SK-N-SH treated with all-trans-retinoic acid at 6 μM for 48 hours (cell line): ENCODE measurements around the gene SEMA4C.

Experiments used
- ATAC-seq: fragments of 200-7000 bp; cut with Tn5 transposase; 3 replicates; pipeline ENCODE4 v1.9.1; 2020; ENCODE audit warnings: mild to moderate bottlenecking, moderate library complexity
- ARNTL ChIP-seq: fragments of 450-650 bp; formaldehyde crosslinking; IDR thresholded peaks from 2 replicates; pipeline ENCODE4 v1.5.0; 2020; ENCODE audit warnings: low read depth, mild to moderate bottlenecking, moderate library complexity, borderline replicate concordance
- BACH2 ChIP-seq: fragments of 250-450 bp; sonication (Bioruptor Pico); IDR thresholded peaks from 2 replicates; pipeline ENCODE4 v1.9.0; 2021; ENCODE audit warnings: mild to moderate bottlenecking, borderline replicate concordance
- CSDC2 ChIP-seq: fragments of 250-450 bp; sonication (Bioruptor Pico); IDR thresholded peaks from 2 replicates; pipeline ENCODE4 v1.5.0; 2020; ENCODE audit warnings: mild to moderate bottlenecking, moderate library complexity
- CSRNP3 ChIP-seq: fragments of 250-450 bp; sonication (Bioruptor Pico); IDR thresholded peaks from 2 replicates; pipeline ENCODE4 v1.5.1; 2021; ENCODE audit warnings: mild to moderate bottlenecking, moderate library complexity
- ESRRG ChIP-seq: fragments of 250-450 bp; sonication (Bioruptor Pico); IDR thresholded peaks from 2 replicates; pipeline ENCODE4 v1.6.1; 2021; ENCODE audit warnings: mild to moderate bottlenecking
- GLIS3 ChIP-seq: fragments of 250-450 bp; sonication (Bioruptor Pico); IDR thresholded peaks from 2 replicates; pipeline ENCODE4 v1.5.0; 2020; ENCODE audit warnings: mild to moderate bottlenecking, moderate library complexity
- ISL1 ChIP-seq: fragments of 250-450 bp; sonication (Bioruptor Pico); IDR thresholded peaks from 2 replicates; pipeline ENCODE4 v2.1.2; 2022; ENCODE audit warnings: mild to moderate bottlenecking, moderate library complexity
- OSR1 ChIP-seq: fragments of 250-450 bp; sonication (Bioruptor Pico); IDR thresholded peaks from 2 replicates; pipeline ENCODE4 v1.8.0; 2022; ENCODE audit warnings: moderate library complexity, mild to moderate bottlenecking, inconsistent platforms
- PATZ1 ChIP-seq: fragments of 250-450 bp; sonication (Bioruptor Pico); IDR thresholded peaks from 2 replicates; pipeline ENCODE4 v1.8.0; 2020; ENCODE audit warnings: mild to moderate bottlenecking, moderate library complexity, borderline replicate concordance
- PPARA ChIP-seq: fragments of 250-450 bp; sonication (Bioruptor Pico); IDR thresholded peaks from 2 replicates; pipeline ENCODE4 v1.5.0; 2020; ENCODE audit warnings: mild to moderate bottlenecking, borderline replicate concordance
- RARB ChIP-seq: fragments of 250-450 bp; sonication (Bioruptor Pico); IDR thresholded peaks from 2 replicates; pipeline ENCODE4 v1.8.0; 2021; ENCODE audit warnings: mild to moderate bottlenecking, moderate library complexity
- SNAI2 ChIP-seq: fragments of 250-450 bp; sonication (Bioruptor Pico); IDR thresholded peaks from 2 replicates; pipeline ENCODE4 v1.5.0; 2020; ENCODE audit warnings: mild to moderate bottlenecking, moderate library complexity
- TCF4 ChIP-seq: fragments of 250-450 bp; sonication (Bioruptor Pico); IDR thresholded peaks from 2 replicates; pipeline ENCODE4 v1.8.0; 2021; ENCODE audit warnings: mild to moderate bottlenecking, moderate library complexity, borderline replicate concordance
- TOX ChIP-seq: fragments of 250-450 bp; sonication (Bioruptor Pico); IDR thresholded peaks from 2 replicates; pipeline ENCODE4 v1.8.0; 2021; ENCODE audit warnings: mild to moderate bottlenecking, moderate library complexity, borderline replicate concordance
- TSHZ2 ChIP-seq: fragments of 250-450 bp; sonication (Bioruptor Pico); IDR thresholded peaks from 2 replicates; pipeline ENCODE4 v1.5.0; 2020; ENCODE audit warnings: mild to moderate bottlenecking, moderate library complexity
- ZC3H10 ChIP-seq: fragments of 250-450 bp; sonication (Bioruptor Pico); IDR thresholded peaks from 2 replicates; pipeline ENCODE4 v1.5.1; 2021; ENCODE audit warnings: mild to moderate bottlenecking, moderate library complexity
- ZFP3 ChIP-seq: fragments of 250-450 bp; sonication (Bioruptor Pico); IDR thresholded peaks from 2 replicates; pipeline ENCODE4 v1.5.0; 2020; ENCODE audit warnings: mild to moderate bottlenecking, moderate library complexity
- ZFP30 ChIP-seq: fragments of 450-650 bp; formaldehyde crosslinking; IDR thresholded peaks from 2 replicates; pipeline ENCODE4 v1.5.0; 2022; ENCODE audit warnings: mild to moderate bottlenecking, moderate library complexity
- ZNF565 ChIP-seq: fragments of 450-650 bp; formaldehyde crosslinking; conservative IDR thresholded peaks from 2 replicates; pipeline ENCODE4 v1.5.0; 2020; ENCODE audit warnings: low read depth, mild to moderate bottlenecking, moderate library complexity
- ZNF70 ChIP-seq: fragments of 450-650 bp; formaldehyde crosslinking; IDR thresholded peaks from 2 replicates; pipeline ENCODE4 v1.5.0; 2020; ENCODE audit warnings: mild to moderate bottlenecking, moderate library complexity
- TF ChIP-seq, protein P1 (sequence below): fragments of 250-450 bp; sonication (Bioruptor Pico); IDR thresholded peaks from 2 replicates; pipeline ENCODE4 v1.8.0; 2021; ENCODE audit warnings: low read depth, mild to moderate bottlenecking, moderate library complexity, borderline replicate concordance

Gene SEMA4C

GRCh38 chr2:96865654-96866053, 4.2 kb downstream of the SEMA4C start:
- TF ChIP-seq, protein P1, sequence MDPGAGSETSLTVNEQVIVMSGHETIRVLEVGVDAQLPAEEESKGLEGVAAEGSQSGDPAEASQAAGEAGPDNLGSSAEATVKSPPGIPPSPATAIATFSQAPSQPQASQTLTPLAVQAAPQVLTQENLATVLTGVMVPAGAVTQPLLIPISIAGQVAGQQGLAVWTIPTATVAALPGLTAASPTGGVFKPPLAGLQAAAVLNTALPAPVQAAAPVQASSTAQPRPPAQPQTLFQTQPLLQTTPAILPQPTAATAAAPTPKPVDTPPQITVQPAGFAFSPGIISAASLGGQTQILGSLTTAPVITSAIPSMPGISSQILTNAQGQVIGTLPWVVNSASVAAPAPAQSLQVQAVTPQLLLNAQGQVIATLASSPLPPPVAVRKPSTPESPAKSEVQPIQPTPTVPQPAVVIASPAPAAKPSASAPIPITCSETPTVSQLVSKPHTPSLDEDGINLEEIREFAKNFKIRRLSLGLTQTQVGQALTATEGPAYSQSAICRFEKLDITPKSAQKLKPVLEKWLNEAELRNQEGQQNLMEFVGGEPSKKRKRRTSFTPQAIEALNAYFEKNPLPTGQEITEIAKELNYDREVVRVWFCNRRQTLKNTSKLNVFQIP (CRISPR knock-in tag): no peak
- TF ChIP-seq CSRNP3 (CRISPR knock-in tag) (no peak), CSDC2 (CRISPR knock-in tag) (no peak), ZNF565 (CRISPR knock-in tag) (no peak), ESRRG (CRISPR knock-in tag) (no peak), TOX (no peak), ZC3H10 (CRISPR knock-in tag) (no peak), TCF4 (no peak), ZFP30 (CRISPR knock-in tag) (no peak), RARB (CRISPR knock-in tag) (no peak), PATZ1 (CRISPR knock-in tag) (no peak), GLIS3 (CRISPR knock-in tag) (no peak), TSHZ2 (no peak), ZFP3 (no peak), ISL1 (CRISPR knock-in tag) (no peak), SNAI2 (CRISPR knock-in tag) (no peak)
- no peak for ATAC-seq

DNA sequence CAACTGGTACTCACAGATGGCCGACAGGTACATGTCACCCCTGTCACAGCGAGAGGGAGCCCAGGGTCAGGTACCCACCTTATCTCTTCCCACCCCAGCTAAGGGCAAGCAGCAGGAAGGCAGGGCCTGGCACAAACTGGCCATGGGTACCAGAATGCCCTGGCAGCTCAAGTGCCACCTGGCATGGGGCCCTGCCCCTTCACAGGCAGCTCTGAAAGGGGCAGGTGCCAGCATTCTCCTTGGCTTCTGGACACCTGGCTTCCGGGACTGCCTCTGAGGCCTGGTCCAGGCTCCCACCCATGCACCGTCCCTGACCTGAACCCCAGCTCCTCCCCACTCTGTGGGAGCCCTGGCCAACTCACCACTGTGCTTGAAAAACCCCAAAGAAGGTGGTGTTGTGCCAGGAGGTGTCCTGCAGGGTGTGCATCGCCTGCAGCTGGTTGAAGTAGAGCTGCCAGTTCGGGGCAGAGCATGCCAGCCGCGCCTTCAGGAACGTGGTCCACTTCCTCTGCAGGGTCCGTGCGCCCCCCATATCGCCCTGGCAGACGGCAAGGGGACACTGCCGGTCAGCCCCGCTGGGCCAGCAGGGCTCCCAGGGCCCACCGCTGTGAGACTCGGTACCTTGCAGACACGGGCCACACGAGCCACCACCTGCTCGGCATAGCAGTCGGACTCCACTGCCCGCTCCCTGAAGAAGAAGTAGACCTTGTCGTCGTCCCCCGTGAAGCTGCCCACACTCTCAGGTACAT, 5.4 kb downstream of the SEMA4C start:
- ATAC-seq: no peak
- no peak for TF ChIP-seq ZNF565 (CRISPR knock-in tag)
- TF ChIP-seq ISL1 (CRISPR knock-in tag): no peak
- TF ChIP-seq ZC3H10 (CRISPR knock-in tag): no peak
- TF ChIP-seq TOX: no peak
- TF ChIP-seq SNAI2 (CRISPR knock-in tag): no peak
- TF ChIP-seq ZNF70 (CRISPR knock-in tag): no peak
- no peak for TF ChIP-seq GLIS3 (CRISPR knock-in tag)
- TF ChIP-seq PATZ1 (CRISPR knock-in tag): no peak
- TF ChIP-seq ARNTL (CRISPR knock-in tag): no peak
- no peak for TF ChIP-seq ZFP3
- TF ChIP-seq OSR1: no peak
- no peak for TF ChIP-seq TCF4
- TF ChIP-seq BACH2 (CRISPR knock-in tag): no peak
- TF ChIP-seq RARB (CRISPR knock-in tag): no peak
- TF ChIP-seq TSHZ2: no peak
- no peak for TF ChIP-seq PPARA (CRISPR knock-in tag)
- no peak for TF ChIP-seq ZFP30 (CRISPR knock-in tag)
- no peak for TF ChIP-seq CSRNP3 (CRISPR knock-in tag)
- TF ChIP-seq, protein P1 (CRISPR knock-in tag): no peak
- no peak for TF ChIP-seq CSDC2 (CRISPR knock-in tag)
